Fibroblast of skin of right quadriceps (primary cell): ENCODE measurements around the gene SRCIN1.
"Not testable (repeated sequence)": the region's sequence is repeated elsewhere in the genome, so short reads cannot be mapped to it uniquely, and the experiment has no call there.

Source experiments
- DNase-seq: peaks from one replicate; pipeline ENCODE4 v3.0.0-alpha.2; 2013

Gene SRCIN1

GRCh38 chr17:38501718-38502117 is 104.0 kb downstream of the SRCIN1 start:
- DNase-seq: not testable (repeated sequence)

GRCh38 chr17:38499230-38499629 is 106.5 kb downstream of the SRCIN1 start:
- not testable (repeated sequence) for DNase-seq

- no peak for DNase-seq
These were observed 107.4 kb downstream of the SRCIN1 start for GRCh38 chr17:38498353-38498752.

GRCh38 chr17:38497656-38498055 is 108.1 kb downstream of the SRCIN1 start:
- not testable (repeated sequence) for DNase-seq

GRCh38 chr17:38494152-38494551 is 111.6 kb downstream of the SRCIN1 start:
- not testable (repeated sequence) for DNase-seq

GRCh38 chr17:38492067-38493040 is 113.4 kb downstream of the SRCIN1 start:
- peak; percentile 79 for DNase-seq

GRCh38 chr17:38491346-38492066 is 114.2 kb downstream of the SRCIN1 start:
- not testable (repeated sequence) for DNase-seq

- not testable (repeated sequence) for DNase-seq
These were observed 116.0 kb downstream of the SRCIN1 start for GRCh38 chr17:38489774-38490173.

GRCh38 chr17:38485681-38486298 is 120.0 kb downstream of the SRCIN1 start:
- not testable (repeated sequence) for DNase-seq

- no peak for DNase-seq
These were observed 120.6 kb downstream of the SRCIN1 start for GRCh38 chr17:38485146-38485468.

- peak; percentile 72 for DNase-seq
These were observed 121.3 kb downstream of the SRCIN1 start for GRCh38 chr17:38484242-38485145.

GRCh38 chr17:38482700-38483043 is 123.1 kb downstream of the SRCIN1 start:
- not testable (repeated sequence) for DNase-seq

GRCh38 chr17:38482039-38482699 is 123.6 kb downstream of the SRCIN1 start:
- not testable (repeated sequence) for DNase-seq
